Colonic mucosa (tissue), 4 donors: ENCODE data around the gene PROSER2. TPM values are rescaled to one million over a fixed set of nuclear protein-coding genes. Genes with fewer than 3 reads are reported as not detected.

Experiments
- DNase-seq: peaks from one replicate; pipeline ENCODE4 v3.0.0-alpha.2; 2020
- H3K27ac ChIP-seq: fragments of 200-600 bp; one replicate; pipeline ENCODE4 v1.8.0; 2021
- H3K27me3 ChIP-seq: fragments of 200-600 bp; one replicate; pipeline ENCODE4 v1.8.0; 2021
- H3K36me3 ChIP-seq: fragments of 200-600 bp; one replicate; pipeline ENCODE4 v1.8.0; 2021
- H3K4me1 ChIP-seq: fragments of 200-600 bp; one replicate; pipeline ENCODE4 v1.8.0; 2021; ENCODE audit warnings: mild to moderate bottlenecking
- H3K4me3 ChIP-seq: fragments of 200-600 bp; one replicate; pipeline ENCODE4 v1.8.0; 2021
- H3K9ac ChIP-seq, 2 donors: one replicate each; pipeline ENCODE4 v1.7.0; 2013; ENCODE audit warnings: control low read depth in 2 of 2, low read depth in 2 of 2, low read length in 2 of 2
- H3K9me3 ChIP-seq: fragments of 200-600 bp; one replicate; pipeline ENCODE4 v1.8.0; 2021
- CTCF ChIP-seq: fragments of 200-600 bp; IDR thresholded peaks from one replicate; pipeline ENCODE4 v1.8.0; 2022; ENCODE audit warnings: antibody characterized with exemption, mild to moderate bottlenecking
- intact Hi-C: fragments of 100-400 bp; cut with DNase I; formaldehyde crosslinking; loops from one replicate; pipeline ENCODE4 v1.14.1; 2022
- total RNA-seq, 2 donors: library from RNA; stranded (reverse); fragmentation: NEBNext Ultra II Directional in 1 of 2; extraction: Animal tissue kit (Norgen Biotek cat#: 25700) in 1 of 2; gene quantifications; one replicate each; pipeline ENCODE4 v1.2.1, GENCODE V29; 2021
- donor health status: healthy.
- donor health status: DM: no; HTN: no; CAD: no.
- donor health status: DM: no; HTN: no; CAD: no.

The PROSER2 gene
- total RNA-seq, 2 donors from 2014 or later = 12.9 to 16.2 TPM

GRCh38 chr10:11878776-11879175 is 55.6 kb downstream of the PROSER2 start:
- Histone ChIP-seq H3K36me3 (no peaks in the 10 kb centered on the region), H3K4me1 (peaks cover 11% of the 10 kb centered on the region), H3K9ac (no peak overlapping the region), H3K9me3 (no peaks in the 10 kb centered on the region), H3K27me3 (no peaks in the 10 kb centered on the region), H3K4me3 (no peak overlapping the region), H3K27ac (no peak overlapping the region)
- DNase-seq = no peak
- intact Hi-C loops = no loop called here
- TF ChIP-seq CTCF = no peak

- DNase-seq = no peak
- H3K27ac ChIP-seq = no peak overlapping the region
- no peak overlapping the region for H3K9ac ChIP-seq
- TF ChIP-seq CTCF = no peak
- H3K4me1 ChIP-seq = peaks cover 11% of the 10 kb centered on the region
- H3K4me3 ChIP-seq = no peak overlapping the region
- H3K27me3 ChIP-seq = no peaks in the 10 kb centered on the region
- intact Hi-C loops = no loop called here
- H3K9me3 ChIP-seq = no peaks in the 10 kb centered on the region
- H3K36me3 ChIP-seq = no peaks in the 10 kb centered on the region
Measured at GRCh38 chr10:11879387-11880094, 56.4 kb downstream of the PROSER2 start.

GRCh38 chr10:11880151-11881029 is 57.2 kb downstream of the PROSER2 start:
- peaks cover 3% of the 10 kb centered on the region for H3K4me1 ChIP-seq
- no peak overlapping the region for H3K9ac ChIP-seq
- intact Hi-C loops = no loop called here
- H3K27me3 ChIP-seq = no peaks in the 10 kb centered on the region
- no peak overlapping the region for H3K27ac ChIP-seq
- no peak for TF ChIP-seq CTCF
- H3K36me3 ChIP-seq = no peaks in the 10 kb centered on the region
- no peak for DNase-seq
- H3K9me3 ChIP-seq = no peaks in the 10 kb centered on the region
- no peak overlapping the region for H3K4me3 ChIP-seq

- Histone ChIP-seq H3K27me3 (no peaks in the 10 kb centered on the region), H3K4me1 (no peaks in the 10 kb centered on the region), H3K9me3 (no peaks in the 10 kb centered on the region), H3K4me3 (no peak overlapping the region), H3K9ac (no peak overlapping the region), H3K27ac (no peak overlapping the region), H3K36me3 (no peaks in the 10 kb centered on the region)
- intact Hi-C loops = no loop called here
- no peak for TF ChIP-seq CTCF
- DNase-seq = no peak
Measured at GRCh38 chr10:11881030-11881476, 57.9 kb downstream of the PROSER2 start.

GRCh38 chr10:11881477-11882417 is 58.6 kb downstream of the PROSER2 start:
- H3K9me3 ChIP-seq = no peaks in the 10 kb centered on the region
- no peaks in the 10 kb centered on the region for H3K4me1 ChIP-seq
- TF ChIP-seq CTCF = no peak
- no peaks in the 10 kb centered on the region for H3K27me3 ChIP-seq
- intact Hi-C loops = no loop called here
- H3K27ac ChIP-seq = no peak overlapping the region
- no peak overlapping the region for H3K4me3 ChIP-seq
- DNase-seq = no peak
- H3K36me3 ChIP-seq = no peaks in the 10 kb centered on the region
- no peak overlapping the region for H3K9ac ChIP-seq
